Superior temporal gyrus (tissue), 1 donor: Measurements from ENCODE around the gene CLCN4.
A peak's percentile ranks its signal among the peaks of the same experiment; 100 is the strongest.

Experiments used
- DNase-seq: peaks from one replicate; pipeline ENCODE4 v3.0.0-alpha.2; 2016; ENCODE audit errors: extremely low spot score

The CLCN4 gene

DNA sequence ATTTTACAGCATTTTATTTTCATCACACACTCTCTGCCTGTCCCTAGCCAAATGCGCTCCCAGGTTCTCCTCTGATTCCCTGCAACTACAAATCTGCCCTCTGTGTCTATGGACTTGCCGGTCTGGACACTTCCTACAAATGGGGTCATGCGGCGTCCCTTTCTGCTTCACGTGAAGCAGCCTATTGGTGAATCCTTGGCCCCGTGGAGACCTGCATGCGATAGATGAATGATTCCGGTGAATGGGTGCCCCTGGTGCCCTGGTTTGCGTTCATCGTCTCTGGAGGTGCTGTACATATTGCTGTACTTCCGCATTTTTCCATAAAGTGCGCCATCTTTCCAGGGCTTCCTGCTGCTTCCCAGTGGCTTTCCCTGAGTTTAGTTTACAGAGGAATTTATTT lies 27.5 kb upstream of the CLCN4 start:
- DNase-seq: no peak

DNA sequence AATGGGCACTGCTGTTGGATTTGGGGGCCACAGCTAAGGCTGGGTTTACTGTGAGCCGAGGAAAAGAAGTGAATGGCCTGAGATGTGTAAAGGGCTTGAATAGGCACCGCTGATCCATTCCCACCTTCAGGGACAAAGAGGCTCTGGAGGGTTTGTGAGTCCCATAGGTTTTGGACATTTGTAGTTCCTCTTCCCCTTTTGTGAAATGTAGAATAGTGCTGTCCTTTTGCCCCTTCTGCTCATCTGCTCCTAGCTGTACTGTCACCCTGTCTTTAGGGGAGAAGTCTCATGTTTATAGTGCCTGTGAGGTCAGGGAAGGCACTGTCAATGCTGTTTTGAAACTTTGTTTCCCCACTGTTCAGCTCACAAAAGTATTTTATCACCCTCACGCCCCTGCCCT lies 26.4 kb upstream of the CLCN4 start:
- no peak for DNase-seq

DNA sequence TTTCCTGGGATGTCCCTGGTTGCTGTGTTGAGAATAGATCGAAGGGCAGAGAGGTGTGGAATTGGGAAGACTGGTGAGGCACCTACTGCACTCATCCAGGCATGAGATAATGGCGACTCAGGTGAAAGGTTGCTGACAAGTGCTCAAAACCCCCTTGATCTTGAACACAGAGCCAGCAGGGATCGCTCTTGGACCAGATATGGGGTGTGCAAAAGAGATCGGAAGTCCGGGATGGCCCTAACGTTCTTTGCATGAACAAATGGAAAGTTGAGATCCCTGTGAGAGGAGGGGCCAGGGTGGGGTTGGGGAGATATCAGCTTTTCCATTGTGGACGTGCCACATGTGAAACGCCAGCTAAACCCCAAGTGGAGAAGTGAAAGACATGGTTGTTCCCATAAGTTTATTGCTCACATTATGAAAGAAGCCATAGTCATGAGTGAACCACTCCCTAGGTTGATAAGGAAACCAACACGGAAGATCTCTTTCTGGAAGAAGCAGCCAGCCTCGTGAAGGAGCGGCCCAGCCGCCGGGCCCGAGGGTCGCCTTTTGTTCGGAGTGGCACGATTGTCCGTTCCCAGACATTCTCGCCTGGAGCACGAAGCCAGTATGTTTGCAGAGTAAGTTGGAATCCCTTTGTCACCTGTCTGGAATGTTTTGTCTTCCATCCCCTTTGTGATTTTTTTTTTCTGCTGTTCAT lies 22.6 kb upstream of the CLCN4 start:
- no peak for DNase-seq

- DNase-seq: no peak
Observed at GRCh38 chrX:10134921-10135320, 21.9 kb upstream of the CLCN4 start.

DNA sequence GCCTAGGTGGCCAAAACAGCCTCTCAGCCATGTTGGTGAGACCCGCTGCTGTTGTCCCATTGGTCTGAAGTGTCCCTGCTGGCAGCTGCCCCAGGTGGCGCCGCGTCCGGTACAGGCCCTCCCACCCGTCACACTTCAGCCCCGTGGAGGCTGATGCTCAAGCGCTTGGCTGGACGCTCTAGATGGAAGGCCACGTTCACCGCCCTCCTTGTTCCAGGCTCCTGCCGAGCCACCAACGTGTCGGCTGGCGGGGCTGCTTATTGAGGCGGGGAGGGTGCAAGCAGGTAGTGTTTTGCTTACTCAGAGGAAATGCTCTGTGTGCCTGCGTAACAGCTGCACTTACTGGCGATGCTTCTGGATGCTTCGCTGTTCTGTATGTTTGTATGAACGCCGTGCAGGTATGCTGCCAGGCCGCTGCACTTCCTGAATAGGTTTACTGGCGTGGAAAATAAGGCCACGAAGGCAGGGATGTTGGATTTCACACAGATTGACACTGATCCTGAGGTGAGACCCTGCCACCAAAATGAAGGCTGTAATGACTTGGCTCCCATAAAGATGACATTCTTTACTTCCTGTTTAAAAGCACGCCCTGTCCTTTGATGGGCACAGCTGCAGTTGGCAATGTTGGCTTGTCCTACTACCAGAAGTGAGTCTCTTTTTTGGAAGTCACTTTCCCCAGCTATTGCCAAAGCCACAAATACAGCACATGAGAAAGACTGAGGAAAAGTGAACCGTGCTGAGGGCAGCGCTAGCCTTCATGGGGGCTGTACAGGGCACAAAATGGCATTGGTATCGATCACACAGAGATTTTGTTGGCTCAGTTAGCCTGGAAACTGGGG lies 21.0 kb upstream of the CLCN4 start:
- DNase-seq: no peak

DNA sequence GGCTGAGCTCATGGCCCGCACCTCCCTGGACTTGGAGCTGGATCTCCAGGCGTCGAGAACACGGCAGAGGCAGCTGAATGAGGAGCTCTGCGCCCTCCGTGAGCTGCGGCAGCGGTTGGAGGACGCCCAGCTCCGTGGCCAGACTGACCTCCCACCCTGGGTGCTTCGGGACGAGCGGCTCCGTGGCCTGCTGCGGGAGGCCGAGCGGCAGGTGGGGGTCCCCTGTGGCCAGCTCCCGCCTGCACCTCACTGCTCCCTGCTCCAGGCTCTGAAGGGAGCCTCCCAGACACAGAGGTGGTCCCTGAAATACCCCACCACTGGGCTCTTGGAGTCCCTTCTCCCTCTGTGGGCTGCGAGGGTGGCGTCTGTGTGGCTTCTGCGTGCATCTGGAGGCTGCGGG lies 18.0 kb upstream of the CLCN4 start:
- no peak for DNase-seq

GRCh38 chrX:10140264-10140663 lies 16.5 kb upstream of the CLCN4 start:
- DNase-seq: no peak

DNA sequence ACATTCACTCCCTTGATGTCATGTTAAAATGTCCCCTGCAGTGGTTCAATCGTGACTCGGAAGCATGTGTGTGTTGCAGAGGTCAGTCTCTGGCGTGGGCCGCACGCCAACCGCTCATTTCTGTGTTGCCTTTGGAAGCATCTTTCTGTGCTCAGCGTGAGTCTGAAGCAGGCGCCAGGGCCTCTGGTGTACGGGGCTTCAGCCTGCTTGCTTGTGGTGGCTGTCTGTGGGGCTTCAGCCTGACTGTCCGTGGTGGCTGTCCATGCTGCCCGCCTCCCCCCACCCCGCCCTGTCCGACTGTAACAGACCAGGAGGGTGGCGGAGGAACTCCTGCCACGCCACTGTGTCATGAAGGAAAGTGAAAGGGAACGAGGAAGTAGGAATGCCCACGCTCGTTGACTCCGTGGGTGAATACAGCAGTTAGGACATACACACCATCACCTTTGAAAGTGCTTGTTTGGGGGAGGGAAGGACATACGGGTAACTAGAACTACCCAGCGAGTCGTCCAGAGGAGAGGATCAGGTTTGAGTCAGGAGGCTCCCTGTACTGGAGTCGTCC lies 14.7 kb upstream of the CLCN4 start:
- DNase-seq: no peak

DNA sequence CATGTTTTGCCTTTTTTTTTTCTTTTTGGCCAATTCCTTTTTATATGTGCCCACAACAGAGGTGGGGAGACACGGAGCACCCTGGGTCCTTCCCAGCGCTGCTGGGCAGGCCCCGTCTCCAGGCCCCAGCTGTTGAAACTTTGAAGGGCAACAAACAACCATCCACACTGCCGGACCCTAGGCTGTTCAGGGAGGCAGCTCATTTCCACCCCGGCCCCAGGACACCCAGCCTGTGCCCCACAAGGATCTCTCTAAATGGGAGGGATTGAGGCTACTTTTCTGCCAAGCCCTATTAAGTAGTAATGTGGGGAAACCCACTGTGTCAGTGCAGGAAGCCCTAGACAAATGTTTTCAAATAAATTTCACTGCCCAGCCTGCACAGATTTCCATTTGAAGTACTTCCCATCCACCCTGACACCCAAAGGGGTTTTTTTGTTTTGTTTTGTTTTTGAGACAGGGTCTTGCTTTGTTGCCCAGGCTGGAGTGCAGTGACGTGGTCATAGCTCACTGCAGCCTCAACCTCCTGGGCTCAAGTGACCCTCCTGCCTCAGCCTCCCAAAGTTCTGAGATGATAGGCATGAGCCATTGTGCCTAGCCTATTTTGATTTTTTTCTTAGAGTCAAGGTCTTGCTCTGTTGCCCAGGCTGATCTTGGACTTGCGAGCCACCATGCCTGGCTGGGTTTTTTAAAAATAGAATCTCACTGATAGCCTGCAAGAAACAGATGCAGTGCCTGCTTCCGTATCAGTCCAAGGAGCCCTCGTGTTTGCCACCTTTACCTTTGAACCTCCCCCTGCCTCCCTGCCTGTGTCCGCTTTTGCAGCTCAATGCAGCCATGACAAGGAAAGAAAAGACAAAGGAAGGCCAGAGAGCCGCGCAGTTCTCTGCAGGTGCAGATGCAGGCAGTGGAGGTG lies 13.4 kb upstream of the CLCN4 start:
- no peak for DNase-seq

DNA sequence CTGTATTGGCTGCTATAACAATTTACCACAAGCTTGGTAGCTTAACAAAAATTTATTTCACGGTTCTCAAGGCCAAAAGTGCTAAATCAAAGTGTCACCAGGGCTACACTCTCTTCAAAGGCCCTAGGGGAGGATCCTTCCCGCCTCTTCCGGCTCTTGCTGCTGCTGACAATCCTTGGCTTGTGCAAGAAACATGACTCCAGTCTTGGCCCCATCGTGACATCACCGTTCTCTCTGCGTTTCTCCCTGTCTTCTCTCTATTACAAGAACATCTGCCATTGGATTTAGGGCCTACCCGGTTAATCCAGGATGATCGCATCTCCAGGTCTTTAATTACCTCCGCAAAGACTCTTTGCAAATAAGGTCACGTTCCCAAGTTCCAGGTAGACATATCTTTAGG lies 10.4 kb upstream of the CLCN4 start:
- DNase-seq: no peak

DNA sequence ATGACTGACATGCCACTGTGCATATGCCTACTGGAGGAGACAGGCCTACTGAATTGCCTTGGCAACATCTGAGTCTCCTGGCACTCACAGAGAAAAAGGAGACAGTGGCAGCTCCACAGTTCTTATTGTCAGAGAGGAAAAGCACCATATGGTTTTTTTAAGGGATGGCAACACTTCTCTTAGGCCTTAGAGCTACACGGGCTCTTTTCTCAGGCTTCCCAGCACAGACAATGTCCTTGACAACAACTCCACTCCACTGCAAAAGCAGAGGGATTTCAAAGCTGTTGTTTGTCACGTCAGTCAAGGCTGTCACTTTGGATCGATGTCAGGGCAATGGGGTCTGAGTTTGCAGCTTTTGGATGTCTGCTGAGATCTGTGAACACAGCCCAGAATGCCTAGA lies 4.7 kb upstream of the CLCN4 start:
- DNase-seq: peak; percentile 9

GRCh38 chrX:10155137-10155536 lies 1.6 kb upstream of the CLCN4 start:
- DNase-seq: no peak

GRCh38 chrX:10157032-10157341 lies 212 bp downstream of the CLCN4 start:
- DNase-seq: peak; percentile 79

- no peak for DNase-seq
Observed at GRCh38 chrX:10157543-10157942, 768 bp downstream of the CLCN4 start.

GRCh38 chrX:10158279-10159144 lies 1.7 kb downstream of the CLCN4 start:
- DNase-seq: peak; percentile 76

DNA sequence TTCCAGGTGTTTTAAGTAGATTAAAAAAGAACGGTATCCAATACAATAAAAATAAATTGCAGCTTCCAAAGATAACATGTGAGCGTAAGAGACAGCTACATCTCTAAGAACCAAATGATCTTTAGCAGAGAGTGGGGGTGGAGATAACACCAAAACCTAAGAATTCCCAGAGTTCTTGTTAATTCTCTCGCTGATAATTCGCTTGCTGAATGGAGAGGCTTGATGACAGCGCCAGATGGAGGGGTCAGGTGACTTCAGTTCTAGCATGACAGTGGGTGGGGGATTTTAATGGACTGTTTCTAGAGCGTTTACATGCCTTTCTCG lies 2.3 kb downstream of the CLCN4 start:
- DNase-seq: peak; percentile 66

DNA sequence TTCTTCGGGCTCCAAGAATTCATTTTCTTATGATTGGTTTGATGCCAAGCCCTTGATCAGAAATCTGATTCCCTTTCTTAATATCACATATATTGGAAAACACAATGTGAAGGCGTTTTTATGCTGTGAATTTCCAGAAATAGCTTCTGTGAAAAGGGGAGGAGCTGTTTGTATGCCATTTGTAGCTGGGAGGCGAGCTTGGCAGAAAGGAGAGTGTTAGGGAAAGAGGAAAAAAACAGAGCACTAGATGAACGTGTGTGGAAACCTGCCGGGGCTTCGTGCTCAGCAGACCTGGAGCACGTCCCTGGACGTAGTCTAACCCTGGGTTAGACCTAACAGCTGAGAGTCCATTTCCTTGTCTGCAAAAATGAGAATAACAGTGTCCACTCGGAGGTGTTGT lies 3.4 kb downstream of the CLCN4 start:
- DNase-seq: peak; percentile 51

- DNase-seq: no peak
Observed at GRCh38 chrX:10163031-10163430, 6.3 kb downstream of the CLCN4 start.

- no peak for DNase-seq
Observed at GRCh38 chrX:10164879-10165278, 8.1 kb downstream of the CLCN4 start.

DNA sequence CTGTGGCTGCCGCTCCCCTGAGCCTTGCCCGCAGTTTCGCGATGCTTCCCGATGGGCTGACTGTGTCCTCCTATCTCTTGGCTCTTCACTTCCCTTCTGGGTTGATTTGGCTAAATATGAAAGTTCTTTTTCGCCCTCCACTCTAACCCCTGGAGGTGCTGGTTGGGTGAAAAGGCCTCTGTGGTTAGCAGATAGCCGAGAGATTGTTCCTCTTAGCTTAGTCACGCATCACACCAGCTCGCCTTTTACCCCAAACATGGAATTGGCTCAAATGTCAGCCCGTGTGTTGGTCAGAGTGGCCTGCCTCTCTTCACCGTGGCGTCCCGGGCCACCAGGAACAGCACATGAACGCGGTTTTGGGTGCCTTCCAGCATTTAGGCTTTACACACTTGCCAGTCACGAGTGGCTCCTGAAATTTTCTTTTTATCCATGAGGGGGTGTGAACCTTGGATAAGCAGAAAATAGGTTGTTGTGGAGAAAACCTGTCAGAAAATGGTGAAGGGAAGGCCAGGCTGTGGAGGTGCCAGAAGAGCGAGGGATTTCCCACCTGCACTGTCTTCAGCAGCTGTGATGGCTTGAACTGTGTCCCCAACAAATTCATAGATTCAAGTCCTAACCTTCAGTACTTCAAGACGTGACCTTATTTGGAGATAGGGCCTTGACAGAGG lies 8.9 kb downstream of the CLCN4 start:
- DNase-seq: peak; percentile 15

DNA sequence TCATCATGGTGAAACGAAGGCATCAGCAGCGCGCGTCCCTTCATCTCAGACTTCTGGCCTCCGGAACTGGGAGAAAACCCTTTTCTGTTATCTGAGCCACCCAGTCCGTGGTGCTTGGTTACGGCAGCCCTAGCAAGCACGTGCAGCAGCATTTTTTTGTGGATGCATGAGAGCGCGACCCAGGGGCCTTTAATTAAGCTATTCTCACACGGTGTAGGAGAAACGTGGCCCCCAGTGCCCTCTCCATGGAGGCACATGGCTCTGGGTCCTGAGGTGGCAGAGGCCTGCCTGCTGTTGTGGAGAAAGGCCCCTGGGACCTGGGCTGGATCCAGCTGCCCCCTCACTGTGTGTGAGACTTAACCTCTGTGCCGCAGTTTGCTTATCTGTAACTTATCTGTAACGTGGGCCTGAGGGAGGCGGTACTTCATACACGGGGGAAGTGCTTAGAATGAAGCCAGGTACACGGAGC lies 9.5 kb downstream of the CLCN4 start:
- peak; percentile 18 for DNase-seq
